GM12892 (cell line): ENCODE data around the gene ATP8B4.

ENCODE experiments used
- POLR2A ChIP-seq: IDR thresholded peaks from 2 replicates; pipeline ENCODE4 v1.6.1; 2011; ENCODE audit warnings: low read depth, low read length, control low read depth
- POLR2AphosphoS5 ChIP-seq: IDR thresholded peaks from 2 replicates; pipeline ENCODE4 v1.6.1; 2011; ENCODE audit warnings: low read depth, low read length, control low read depth
- TAF1 ChIP-seq: IDR thresholded peaks from 2 replicates; pipeline ENCODE4 v1.6.1; 2011; ENCODE audit warnings: low read depth, mild to moderate bottlenecking, control low read depth, low read length, borderline replicate concordance

- TF ChIP-seq POLR2A (no peak), POLR2AphosphoS5 (no peak), TAF1 (no peak)
Observed at GRCh38 chr15:49906966-49907365, 212.1 kb downstream of the ATP8B4 start.
